Adrenal gland (tissue), 19 donors: Measurements from ENCODE around the gene MAT2A. TPM values are rescaled to one million over a fixed set of nuclear protein-coding genes. Genes with fewer than 3 reads are reported as not detected.

Experiments
- DNase-seq, 7 donors: peaks; one replicate each; pipeline ENCODE4 v3.0.0-alpha.2; 2019 to 2020
- H3K27ac ChIP-seq, 5 donors: fragments of 200-600 bp; sonication (generic) in 4 of 5; 1 replicate in 3 of 5; 2 replicates in 2 of 5; pipeline versions ENCODE4 v1.5.1 to v1.8.0; 2016 to 2020; ENCODE audit warnings: mild to moderate bottlenecking in 1 of 5
- H3K27me3 ChIP-seq: fragments of 200-600 bp; 2 replicates; pipeline ENCODE4 v1.8.0; 2021
- H3K36me3 ChIP-seq, 2 donors: fragments of 200-600 bp; replicated peaks in 1 of 2; 1 replicate in 1 of 2; 2 replicates in 1 of 2; pipeline versions ENCODE4 v1.5.1 to v1.8.0; 2018 to 2022
- H3K4me1 ChIP-seq, 2 donors: fragments of 200-600 bp; replicated peaks in 1 of 2; 1 replicate in 1 of 2; 2 replicates in 1 of 2; pipeline versions ENCODE4 v1.5.1 to v1.8.0; 2018 to 2021
- H3K4me3 ChIP-seq, 4 donors: fragments of 200-600 bp; sonication (generic) in 3 of 4; one replicate each; pipeline ENCODE4 v1.5.1; 2016 to 2018
- H3K9me3 ChIP-seq, 3 donors: fragments of 200-600 bp; sonication (generic) in 1 of 3; replicated peaks in 1 of 3; 1 replicate in 2 of 3; 2 replicates in 1 of 3; pipeline versions ENCODE4 v1.5.1 to v1.8.0; 2016 to 2021
- CTCF ChIP-seq, 6 experiments: fragments of 450-650 bp in 4 of 6; fragments of 200-600 bp in 2 of 6; sonication (generic) in 1 of 6; IDR thresholded peaks; 1 replicate in 5 of 6; 2 replicates in 1 of 6; pipeline versions ENCODE4 v1.5.1 to v1.8.0; 2016 to 2021; ENCODE audit warnings: antibody characterized with exemption in 6 of 6, mild to moderate bottlenecking in 2 of 6, moderate library complexity in 1 of 6
- POLR2A ChIP-seq, 2 donors: fragments of 450-650 bp; IDR thresholded peaks; one replicate each; pipeline ENCODE4 v1.6.1; 2017; ENCODE audit warnings: antibody characterized with exemption in 2 of 2, mild to moderate bottlenecking in 2 of 2, moderate library complexity in 1 of 2
- WGBS, 4 donors: extraction: QIAGEN DNeasy Blood & Tissue Kit in 2 of 4; methylation state at CpG; one replicate each; pipeline versions ENCODE4 v1.1.5 to v1.1.7; 2013 to 2017; 5-methylcytosine and 5-hydroxymethylcytosine counted together
- intact Hi-C, 2 donors: fragments of 100-400 bp; cut with DNase I; formaldehyde crosslinking; loops; one replicate each; pipeline versions ENCODE4 v1.14.1 to v1.15.0; 2022 to 2023
- long read RNA-seq, 10 donors: library from polyadenylated mRNA in 3 of 10; unstranded in 2 of 10; stranded (forward) in 1 of 10; transcript quantifications; one replicate each; pipeline ENCODE4 v2.0.0 and lab custom pipeline, GENCODE V29; 2021 to 2026
- polyA plus RNA-seq, 3 donors: library from polyadenylated mRNA; stranded (reverse); fragments of 200-250 nt in 2 of 3; fragments of 350-450 nt in 1 of 3; fragmentation: Illumina TruSeq in 1 of 3; extraction: RNeasy Lipid Tissue Mini Kit (QIAGEN cat#74804) in 1 of 3; gene quantifications; one replicate each; pipeline ENCODE4 v1.2.3, GENCODE V29; 2013 to 2014
- total RNA-seq, 9 donors: library from RNA; depleted of rRNA in 4 of 9; stranded (reverse); fragments of >200 nt in 4 of 9; fragments of 120-200 nt in 1 of 9; fragmentation: NEBNext Ultra II Directional in 1 of 9; extraction: Animal tissue kit (Norgen Biotek cat#: 25700) in 1 of 9; gene quantifications; one replicate each; pipeline versions ENCODE4 v1.1.0 to v1.2.4, GENCODE V29; 2013 to 2023
- donor health status: healthy with polysubstance abuse.
- donor health status: Bipolar disorder and iron deficiency.
- donor health status: DM: yes; HTN: yes; CAD: no.
- donor health status: DM: no; HTN: no; CAD: no.
- donor health status: DM: no; HTN: no; CAD: no.
- donor health status: DM: yes; HTN: yes; CAD: no.

MAT2A gene
- total RNA-seq (100 to 1,000 TPM in 7 of 9 donors, 10 to 100 TPM in 2; 87.3 to 429 (median 175) TPM), polyA plus RNA-seq (100 to 1,000 TPM in 1 of 3 donors, 10 to 100 TPM in 2; 41.1 to 237 (median 75.9) TPM)
- long read RNA-seq, donor 1, transcript MAT2A-201 (9 exons, 2,819 nt), result major isoform, 42 of 93 reads
- long read RNA-seq, donor 1, partial matches to known transcripts, result 48 of 93 reads
- long read RNA-seq, donor 1, other reads (novel, unspliced or antisense), result 0 of 93 reads
- long read RNA-seq, donor 2, transcript MAT2A-201 (9 exons, 2,819 nt), result major isoform, 12 of 23 reads
- long read RNA-seq, donor 2, partial matches to known transcripts, result 9 of 23 reads
- long read RNA-seq, donor 2, other reads (novel, unspliced or antisense), result 0 of 23 reads
- long read RNA-seq, donor 3, transcript MAT2A-201 (9 exons, 2,819 nt), result major isoform, 19 of 30 reads
- long read RNA-seq, donor 3, partial matches to known transcripts, result 5 of 30 reads
- long read RNA-seq, donor 3, other reads (novel, unspliced or antisense), result 6 of 30 reads
- long read RNA-seq, donor 4, transcript MAT2A-201 (9 exons, 2,819 nt), result major isoform, 27 of 40 reads
- long read RNA-seq, donor 4, partial matches to known transcripts, result 5 of 40 reads
- long read RNA-seq, donor 4, other reads (novel, unspliced or antisense), result 8 of 40 reads
- long read RNA-seq, donor 5, transcript MAT2A-201 (9 exons, 2,819 nt), result major isoform, 170 of 220 reads
- long read RNA-seq, donor 5, partial matches to known transcripts, result 33 of 220 reads
- long read RNA-seq, donor 5, other reads (novel, unspliced or antisense), result 17 of 220 reads
- long read RNA-seq, donor 6, transcript MAT2A-201 (9 exons, 2,819 nt), result major isoform, 50 of 75 reads
- long read RNA-seq, donor 6, partial matches to known transcripts, result 14 of 75 reads
- long read RNA-seq, donor 6, other reads (novel, unspliced or antisense), result 11 of 75 reads
- long read RNA-seq, donor 7, transcript MAT2A-201 (9 exons, 2,819 nt), result major isoform, 12 of 18 reads
- long read RNA-seq, donor 7, partial matches to known transcripts, result 5 of 18 reads
- long read RNA-seq, donor 7, other reads (novel, unspliced or antisense), result 0 of 18 reads
- long read RNA-seq, donor 8, transcript MAT2A-201 (9 exons, 2,819 nt), result major isoform, 24 of 82 reads
- long read RNA-seq, donor 8, partial matches to known transcripts, result 57 of 82 reads
- long read RNA-seq, donor 8, other reads (novel, unspliced or antisense), result 0 of 82 reads
- long read RNA-seq, donor 9, transcript MAT2A-201 (9 exons, 2,819 nt), result major isoform, 15 of 33 reads
- long read RNA-seq, donor 9, partial matches to known transcripts, result 13 of 33 reads
- long read RNA-seq, donor 9, other reads (novel, unspliced or antisense), result 5 of 33 reads
- long read RNA-seq, donor 10, transcript MAT2A-201 (9 exons, 2,819 nt), result major isoform, 6 of 28 reads
- long read RNA-seq, donor 10, partial matches to known transcripts, result 21 of 28 reads
- long read RNA-seq, donor 10, other reads (novel, unspliced or antisense), result 0 of 28 reads

- no peaks in the 10 kb centered on the region for H3K9me3 ChIP-seq
- peaks cover 20 to 56% of the 10 kb centered on the region in 2 donors for H3K4me1 ChIP-seq
- TF ChIP-seq POLR2A (IDR thresholded peaks at IDR 0.05), result peak; percentile 99 to 100
- TF ChIP-seq CTCF (IDR thresholded peaks at IDR 0.05), result peak; percentile 50 to 87 (median 78)
- intact Hi-C loops, result loop anchor here (5.0 kb wide), 1 partner anchor 101 kb away; no protein-coding TSS in a partner anchor
- peak within 1 kb of the TSS; percentile 47 to 98 (median 72) for H3K4me3 ChIP-seq
- peak within 1 kb of the TSS; percentile 94 to 100 (median 99) for H3K27ac ChIP-seq
- WGBS, 4 donors, result 0% methylated on average over 20 to 92 of the region's 92 CpGs
- peaks cover 0 to 32% of the 10 kb centered on the region in 2 donors for H3K36me3 ChIP-seq
- H3K27me3 ChIP-seq, result no peaks in the 10 kb centered on the region
- peak; percentile 92 to 97 (median 93) for DNase-seq
Measured at GRCh38 chr2:85538507-85539360, at the start of gene MAT2A. Gene MAT2A, plus strand, starts transcription at chr2:85539168. Its CDS starts 120 bp downstream, at chr2:85539288.

DNA sequence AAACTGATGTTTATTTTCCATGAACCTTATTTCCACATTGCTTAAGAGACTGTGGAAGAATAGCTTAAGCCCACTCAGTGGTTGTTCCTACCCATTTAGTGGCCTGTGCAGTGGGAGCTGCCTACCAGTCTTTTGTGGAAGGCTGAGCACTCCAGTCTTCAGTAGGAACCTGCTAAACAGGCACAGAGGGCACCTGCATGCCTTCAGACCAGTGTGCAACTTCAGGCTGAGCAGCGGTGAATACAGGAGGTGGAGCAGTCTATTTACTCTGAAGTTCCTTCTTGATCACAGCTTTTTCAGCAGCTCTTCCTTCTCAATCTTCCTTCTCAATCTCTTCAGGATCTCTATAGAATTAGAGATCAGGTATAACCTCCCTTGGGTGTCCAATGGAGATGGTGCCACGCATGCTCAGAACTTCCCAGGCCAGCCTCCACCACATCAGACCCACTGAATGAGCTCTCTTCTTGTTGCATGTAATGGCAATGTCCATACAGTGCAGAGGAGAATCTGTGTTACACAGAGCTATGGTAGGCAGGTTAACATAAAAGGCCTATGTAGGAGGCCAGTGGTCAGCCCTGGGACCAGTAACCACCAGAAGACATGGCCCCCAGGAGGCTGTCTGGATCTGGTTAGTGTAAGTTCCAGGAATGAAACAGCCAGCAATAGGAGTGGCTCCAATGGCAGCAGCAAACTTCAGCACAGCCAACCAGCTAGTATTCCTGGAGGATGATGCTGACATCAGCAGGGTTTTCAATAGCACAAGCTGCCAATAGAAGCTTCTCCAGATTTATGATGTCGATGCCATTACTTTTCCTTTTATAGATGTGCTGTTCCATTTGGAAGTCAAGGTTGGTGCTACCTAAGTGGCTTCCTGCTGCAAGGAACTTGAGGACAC lies 47.9 kb upstream of the MAT2A start:
- H3K36me3 ChIP-seq, result no peaks in the 10 kb centered on the region
- H3K27me3 ChIP-seq, result no peaks in the 10 kb centered on the region
- H3K4me3 ChIP-seq, result no peak overlapping the region
- no peak for TF ChIP-seq CTCF (IDR thresholded peaks at IDR 0.05)
- TF ChIP-seq POLR2A (IDR thresholded peaks at IDR 0.05), result no peak
- intact Hi-C loops, result no loop called here
- WGBS, 4 donors, result 83 to 95% (median 91%) methylated on average over 3 of the region's 3 CpGs
- no peak overlapping the region for H3K27ac ChIP-seq
- DNase-seq, result peak in 1 of 7 donors; percentile 39
- H3K9me3 ChIP-seq, result no peaks in the 10 kb centered on the region
- H3K4me1 ChIP-seq, result no peaks in the 10 kb centered on the region

- no peak overlapping the region for H3K27ac ChIP-seq
- H3K27me3 ChIP-seq, result no peaks in the 10 kb centered on the region
- no peaks in the 10 kb centered on the region for H3K36me3 ChIP-seq
- no peaks in the 10 kb centered on the region for H3K9me3 ChIP-seq
- DNase-seq, result no peak
- intact Hi-C loops, result no loop called here
- H3K4me3 ChIP-seq, result no peak overlapping the region
- WGBS, 4 donors, result 96 to 100% (median 96%) methylated on average over 1 of the region's 1 CpG
- TF ChIP-seq CTCF (IDR thresholded peaks at IDR 0.05), result no peak
- no peak for TF ChIP-seq POLR2A (IDR thresholded peaks at IDR 0.05)
- H3K4me1 ChIP-seq, result peaks cover 20 to 24% of the 10 kb centered on the region in 2 donors
Measured at GRCh38 chr2:85496436-85496835, 42.5 kb upstream of the MAT2A start.
